Skeletal muscle cell (primary cell): ENCODE measurements around the gene LRRIQ3.
"Not testable (repeated sequence)": the region's sequence is repeated elsewhere in the genome, so short reads cannot be mapped to it uniquely, and the experiment has no call there.

Experiments used
- DNase-seq: peaks from one replicate; pipeline ENCODE4 v3.0.0-alpha.2; 2010; ENCODE audit warnings: low read depth
- H3K4me3 ChIP-seq: 2 replicates; pipeline ENCODE4 v1.5.1; 2011; ENCODE audit warnings: low read depth, mild to moderate bottlenecking, control low read depth, low read length, moderate library complexity

The LRRIQ3 gene

GRCh38 chr1:74145086-74145485 is 52.9 kb downstream of the LRRIQ3 start:
- no peak for DNase-seq
- H3K4me3 ChIP-seq: no peak overlapping the region

- not testable (repeated sequence) for DNase-seq, H3K4me3 ChIP-seq
These were observed 80.6 kb downstream of the LRRIQ3 start for GRCh38 chr1:74117370-74117769.

GRCh38 chr1:74113333-74113732 is 84.6 kb downstream of the LRRIQ3 start:
- DNase-seq: no peak
- H3K4me3 ChIP-seq: no peak overlapping the region

GRCh38 chr1:74107394-74107793 is 90.6 kb downstream of the LRRIQ3 start:
- no peak overlapping the region for H3K4me3 ChIP-seq
- no peak for DNase-seq

GRCh38 chr1:74091371-74091770 is 106.6 kb downstream of the LRRIQ3 start:
- H3K4me3 ChIP-seq: no peak overlapping the region
- no peak for DNase-seq

GRCh38 chr1:74083128-74083527 is 114.8 kb downstream of the LRRIQ3 start:
- no peak for DNase-seq
- no peak overlapping the region for H3K4me3 ChIP-seq

- no peak overlapping the region for H3K4me3 ChIP-seq
- no peak for DNase-seq
These were observed 132.9 kb downstream of the LRRIQ3 start for GRCh38 chr1:74065081-74065480.

- H3K4me3 ChIP-seq: no peak overlapping the region
- no peak for DNase-seq
These were observed 140.3 kb downstream of the LRRIQ3 start for GRCh38 chr1:74057719-74058118.

GRCh38 chr1:74053407-74053806 is 144.6 kb downstream of the LRRIQ3 start:
- H3K4me3 ChIP-seq: no peak overlapping the region
- DNase-seq: no peak

- H3K4me3 ChIP-seq: no peak overlapping the region
- DNase-seq: no peak
These were observed 147.6 kb downstream of the LRRIQ3 start for GRCh38 chr1:74050386-74050785.

GRCh38 chr1:74038042-74038441 is 159.9 kb downstream of the LRRIQ3 start:
- no peak overlapping the region for H3K4me3 ChIP-seq

GRCh38 chr1:74012583-74012982 is 185.4 kb downstream of the LRRIQ3 start:
- DNase-seq: no peak
- H3K4me3 ChIP-seq: no peak overlapping the region

More at GRCh38 chr1:74038042-74038441, 159.9 kb downstream of the LRRIQ3 start:
- no peak for DNase-seq

GRCh38 chr1:74011736-74012135 is 186.2 kb downstream of the LRRIQ3 start:
- DNase-seq: no peak

GRCh38 chr1:74010206-74010605 is 187.8 kb downstream of the LRRIQ3 start:
- no peak for DNase-seq
- no peak overlapping the region for H3K4me3 ChIP-seq

More at GRCh38 chr1:74011736-74012135, 186.2 kb downstream of the LRRIQ3 start:
- no peak overlapping the region for H3K4me3 ChIP-seq

- H3K4me3 ChIP-seq: no peak overlapping the region
- no peak for DNase-seq
These were observed 192.4 kb downstream of the LRRIQ3 start for GRCh38 chr1:74005533-74005932.

- no peak overlapping the region for H3K4me3 ChIP-seq
- no peak for DNase-seq
These were observed 194.2 kb downstream of the LRRIQ3 start for GRCh38 chr1:74003806-74004205.

- DNase-seq: no peak
- H3K4me3 ChIP-seq: no peak overlapping the region
These were observed 199.5 kb downstream of the LRRIQ3 start for GRCh38 chr1:73998348-73998959.

- H3K4me3 ChIP-seq: no peak overlapping the region
- DNase-seq: no peak
These were observed 217.5 kb downstream of the LRRIQ3 start for GRCh38 chr1:73980324-73981040.

- DNase-seq: no peak
- no peak overlapping the region for H3K4me3 ChIP-seq
These were observed 218.3 kb downstream of the LRRIQ3 start for GRCh38 chr1:73979684-73980083.

GRCh38 chr1:73978964-73979363 is 219.0 kb downstream of the LRRIQ3 start:
- DNase-seq: no peak
- no peak overlapping the region for H3K4me3 ChIP-seq
